CD4-positive, alpha-beta T cell treated with Interleukin-15 for 4 hours (primary cell): ENCODE measurements around the gene JMJD1C.
"Not testable (repeated sequence)": the region's sequence is repeated elsewhere in the genome, so short reads cannot be mapped to it uniquely, and the experiment has no call there.

ENCODE experiments used
- DNase-seq: peaks from one replicate; pipeline ENCODE4 v3.0.0-alpha.2; 2020; ENCODE audit warnings: low spot score

JMJD1C gene

GRCh38 chr10:63297941-63298340 lies 167.8 kb downstream of the JMJD1C start:
- no peak for DNase-seq

- no peak for DNase-seq
Observed at GRCh38 chr10:63294781-63295180, 171.0 kb downstream of the JMJD1C start.

GRCh38 chr10:63292847-63293246 lies 172.9 kb downstream of the JMJD1C start:
- not testable (repeated sequence) for DNase-seq

GRCh38 chr10:63288170-63288569 lies 177.6 kb downstream of the JMJD1C start:
- DNase-seq = no peak

- no peak for DNase-seq
Observed at GRCh38 chr10:63286754-63287264, 179.0 kb downstream of the JMJD1C start.

- DNase-seq = no peak
Observed at GRCh38 chr10:63286340-63286739, 179.4 kb downstream of the JMJD1C start.

- not testable (repeated sequence) for DNase-seq
Observed at GRCh38 chr10:63283901-63284300, 181.9 kb downstream of the JMJD1C start.

- DNase-seq = no peak
Observed at GRCh38 chr10:63283093-63283492, 182.7 kb downstream of the JMJD1C start.

- DNase-seq = no peak
Observed at GRCh38 chr10:63281967-63282366, 183.8 kb downstream of the JMJD1C start.

- no peak for DNase-seq
Observed at GRCh38 chr10:63280386-63280785, 185.4 kb downstream of the JMJD1C start.

GRCh38 chr10:63275094-63275493 lies 190.7 kb downstream of the JMJD1C start:
- no peak for DNase-seq

- peak; percentile 55 for DNase-seq
Observed at GRCh38 chr10:63273577-63273976, 192.2 kb downstream of the JMJD1C start.

GRCh38 chr10:63268798-63269503 lies 196.8 kb downstream of the JMJD1C start:
- DNase-seq = peak; percentile 93

- no peak for DNase-seq
Observed at GRCh38 chr10:63268149-63268797, 197.5 kb downstream of the JMJD1C start.

- DNase-seq = no peak
Observed at GRCh38 chr10:63267414-63268148, 198.2 kb downstream of the JMJD1C start.

GRCh38 chr10:63266391-63267316 lies 199.1 kb downstream of the JMJD1C start:
- no peak for DNase-seq

- no peak for DNase-seq
Observed at GRCh38 chr10:63265683-63266235, 200.0 kb downstream of the JMJD1C start.

GRCh38 chr10:63265222-63265617 lies 200.6 kb downstream of the JMJD1C start:
- peak; percentile 42 for DNase-seq

GRCh38 chr10:63264617-63265221 lies 201.1 kb downstream of the JMJD1C start:
- DNase-seq = no peak

- no peak for DNase-seq
Observed at GRCh38 chr10:63262430-63263073, 203.2 kb downstream of the JMJD1C start.
